ENCODE measurements around the gene ARSG.

ARSG gene

DNA sequence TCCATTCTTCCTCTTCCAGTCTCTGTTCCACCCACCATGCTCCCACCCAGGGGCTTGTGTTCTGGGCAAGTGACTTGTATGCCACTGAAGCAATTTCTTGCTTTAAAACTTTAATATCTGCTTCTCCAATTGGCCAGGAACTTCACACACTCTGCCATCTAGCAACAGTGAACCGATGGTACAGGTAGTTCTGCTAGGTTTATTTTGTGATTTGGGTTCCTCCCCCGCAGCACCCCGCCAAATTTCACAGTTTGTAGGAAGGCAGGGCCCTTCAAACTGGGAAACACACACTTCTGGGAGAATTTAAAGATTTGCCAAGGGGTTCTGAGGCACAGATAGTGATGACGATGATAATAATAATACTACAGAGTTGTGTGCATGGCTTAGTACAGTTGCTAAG, 3.3 kb downstream of the ARSG start:
- no peak for TF ChIP-seq CTCF (IDR thresholded peaks at IDR 0.05; ENCODE audit: insufficient read depth, low read length, poor library complexity, severe bottlenecking)
- TF ChIP-seq EZH2phosphoT487 (conservative IDR thresholded peaks at IDR 0.05; ENCODE audit: low read length) = no peak
- H3K27me3 ChIP-seq (ENCODE audit: low read length) = no peaks in the 10 kb centered on the region
- H3K4me2 ChIP-seq (ENCODE audit: low read depth, low read length, poor library complexity, severe bottlenecking) = no peak overlapping the region
- no peaks in the 10 kb centered on the region for H3K9me2 ChIP-seq (replicated peaks; ENCODE audit: insufficient read depth, low read length)
- peaks cover 36% of the 10 kb centered on the region for H3K79me2 ChIP-seq (ENCODE audit: insufficient read depth, low read length)
- H3K4me3 ChIP-seq (ENCODE audit: insufficient read depth, low read length, poor library complexity, severe bottlenecking) = no peak overlapping the region
- peaks cover 3% of the 10 kb centered on the region; the same call in 1 of the 2 replicates for H3K36me3 ChIP-seq (ENCODE audit: low read length)
- no peak overlapping the region for H3K9ac ChIP-seq (ENCODE audit: low read length)
- peaks cover 21% of the 10 kb centered on the region for H3F3A ChIP-seq (ENCODE audit: insufficient read depth)
- no peaks in the 10 kb centered on the region for H3K9me3 ChIP-seq (ENCODE audit: insufficient read depth, low read length)
- no peak overlapping the region for H2AFZ ChIP-seq (ENCODE audit: low read depth, low read length, severe bottlenecking)
- H3K27ac ChIP-seq (ENCODE audit: low read depth, low read length) = no peak overlapping the region
- no peaks in the 10 kb centered on the region for H4K20me1 ChIP-seq (ENCODE audit: low read depth, low read length)

- no peak overlapping the region for H2AFZ ChIP-seq (ENCODE audit: low read depth, low read length, severe bottlenecking)
- peaks cover 3% of the 10 kb centered on the region; the same call in 1 of the 2 replicates for H3K36me3 ChIP-seq (ENCODE audit: low read length)
- H3K27ac ChIP-seq (ENCODE audit: low read depth, low read length) = no peak overlapping the region
- no peaks in the 10 kb centered on the region for H3K9me2 ChIP-seq (replicated peaks; ENCODE audit: insufficient read depth, low read length)
- H3F3A ChIP-seq (ENCODE audit: insufficient read depth) = peaks cover 17% of the 10 kb centered on the region
- no peak for TF ChIP-seq CTCF (IDR thresholded peaks at IDR 0.05; ENCODE audit: insufficient read depth, low read length, poor library complexity, severe bottlenecking)
- H4K20me1 ChIP-seq (ENCODE audit: low read depth, low read length) = no peaks in the 10 kb centered on the region
- H3K4me2 ChIP-seq (ENCODE audit: low read depth, low read length, poor library complexity, severe bottlenecking) = no peak overlapping the region
- H3K27me3 ChIP-seq (ENCODE audit: low read length) = no peaks in the 10 kb centered on the region
- H3K4me3 ChIP-seq (ENCODE audit: insufficient read depth, low read length, poor library complexity, severe bottlenecking) = no peak overlapping the region
- H3K79me2 ChIP-seq (ENCODE audit: insufficient read depth, low read length) = peaks cover 31% of the 10 kb centered on the region
- no peaks in the 10 kb centered on the region for H3K9me3 ChIP-seq (ENCODE audit: insufficient read depth, low read length)
- no peak overlapping the region for H3K9ac ChIP-seq (ENCODE audit: low read length)
Measured at GRCh38 chr17:68295086-68295485, 3.8 kb downstream of the ARSG start.

- Histone ChIP-seq H3K27me3 (ENCODE audit: low read length) (no peaks in the 10 kb centered on the region), H3F3A (ENCODE audit: insufficient read depth) (peaks cover 10% of the 10 kb centered on the region; the same call in 1 of the 2 replicates), H3K9me2 (replicated peaks; ENCODE audit: insufficient read depth, low read length) (no peaks in the 10 kb centered on the region), H3K27ac (ENCODE audit: low read depth, low read length) (no peak overlapping the region), H3K4me3 (ENCODE audit: insufficient read depth, low read length, poor library complexity, severe bottlenecking) (no peak overlapping the region), H3K4me2 (ENCODE audit: low read depth, low read length, poor library complexity, severe bottlenecking) (no peak overlapping the region), H3K9me3 (ENCODE audit: insufficient read depth, low read length) (no peaks in the 10 kb centered on the region), H4K20me1 (ENCODE audit: low read depth, low read length) (no peaks in the 10 kb centered on the region), H3K79me2 (ENCODE audit: insufficient read depth, low read length) (peaks cover 23% of the 10 kb centered on the region), H3K36me3 (ENCODE audit: low read length) (no peaks in the 10 kb centered on the region), H2AFZ (ENCODE audit: low read depth, low read length, severe bottlenecking) (no peak overlapping the region), H3K9ac (ENCODE audit: low read length) (no peak overlapping the region)
- TF ChIP-seq CTCF (IDR thresholded peaks at IDR 0.05; ENCODE audit: insufficient read depth, low read length, poor library complexity, severe bottlenecking) (no peak), EZH2phosphoT487 (conservative IDR thresholded peaks at IDR 0.05; ENCODE audit: low read length) (no peak)
Measured at GRCh38 chr17:68296217-68297191, 5.2 kb downstream of the ARSG start.

Measured in SU-DHL-6 (cell line).